HepG2 (cell line): ENCODE data around the gene TUBGCP3. TPM values are rescaled to one million over a fixed set of nuclear protein-coding genes. Genes with fewer than 3 reads are reported as not detected.

Experiments
- ATAC-seq: fragments of 200-7000 bp; cut with Tn5 transposase; 3 replicates; pipeline ENCODE4 v1.9.1; 2020; ENCODE audit warnings: mild to moderate bottlenecking, moderate library complexity
- BruUV-seq: library from RNA; stranded (reverse); fragments of 400-500 nt; replicated peaks from 2 replicates; lab custom pipeline; 2021; lab: Mats Ljungman, UMichigan
- CTCF ChIA-PET: fragments of 300-600 bp; formaldehyde crosslinking; extraction: SDS; loops from one replicate; lab custom pipeline; 2021; ENCODE audit warnings: low total read pairs, inconsistent platforms, low intra/inter-chr PET ratio; lab: Yijun Ruan, JAX
- POLR2A ChIA-PET: fragments of 350-600 bp; sonication (Branson Sonifier 250); formaldehyde crosslinking; loops from one replicate; lab custom pipeline; 2020; ENCODE audit warnings: antibody characterized with exemption, inconsistent platforms; lab: Yijun Ruan, JAX
- DNase-seq: peaks from one replicate; pipeline ENCODE4 v3.0.0-alpha.2; 2015; ENCODE audit warnings: low spot score
- FAIRE-seq: peaks from 3 replicates; lab custom pipeline; 2011; peaks lifted over from hg19 to GRCh38; lab: Jason Lieb, UNC
- H2AFZ ChIP-seq: one replicate; pipeline ENCODE4 v1.6.1; 2011; ENCODE audit warnings: low read length, inconsistent platforms
- H3K27ac ChIP-seq: fragments of 300-600 bp; 3 replicates; pipeline ENCODE4 v1.8.0; 2011; ENCODE audit warnings: mixed run types, mild to moderate bottlenecking, mixed read lengths, low read length, inconsistent platforms; ENCODE audit not compliant: insufficient read depth; ENCODE audit errors: extremely low read length
- H3K27me3 ChIP-seq, 2 experiments: fragments of 200-600 bp in 1 of 2; 2 replicates in 1 of 2; 3 replicates in 1 of 2; pipeline versions ENCODE4 v1.6.0 to v1.8.0; 2011; ENCODE audit warnings: low read length in 2 of 2, mild to moderate bottlenecking in 2 of 2, moderate library complexity in 2 of 2, inconsistent platforms in 1 of 2; ENCODE audit not compliant: insufficient read depth in 2 of 2, control insufficient read depth in 1 of 2
- H3K36me3 ChIP-seq, 2 experiments: fragments of 200-600 bp in 1 of 2; replicated peaks in 1 of 2; 2 replicates in 1 of 2; 3 replicates in 1 of 2; pipeline versions ENCODE4 v1.5.1 to v1.8.0; 2011; ENCODE audit warnings: low read length in 2 of 2, inconsistent platforms in 1 of 2; ENCODE audit not compliant: insufficient read depth in 2 of 2, control insufficient read depth in 1 of 2
- H3K4me1 ChIP-seq: 2 replicates; pipeline ENCODE4 v1.5.1; 2012; ENCODE audit warnings: low read length, inconsistent platforms; ENCODE audit not compliant: insufficient read depth
- H3K4me2 ChIP-seq: 2 replicates; pipeline ENCODE4 v1.6.0; 2011; ENCODE audit warnings: low read depth, low read length, inconsistent platforms
- H3K4me3 ChIP-seq, 3 experiments: fragments of 200-600 bp in 1 of 3; sonication (generic), shearing (Covaris generic) in 1 of 3; replicated peaks in 1 of 3; 2 replicates each; pipeline ENCODE4 v1.5.1; 2011 to 2016; ENCODE audit warnings: low read length in 3 of 3, inconsistent platforms in 2 of 3, low read depth in 2 of 3, mild to moderate bottlenecking in 2 of 3, control low read depth in 1 of 3, mixed read lengths in 1 of 3; ENCODE audit not compliant: insufficient read depth in 1 of 3
- H3K79me2 ChIP-seq: one replicate; pipeline ENCODE4 v1.6.1; 2011; ENCODE audit warnings: low read length, inconsistent platforms; ENCODE audit not compliant: insufficient read depth
- H3K9ac ChIP-seq: 2 replicates; pipeline ENCODE4 v1.6.0; 2011; ENCODE audit warnings: mild to moderate bottlenecking, low read depth, low read length, inconsistent platforms; ENCODE audit not compliant: insufficient read depth
- H3K9me3 ChIP-seq: 2 replicates; pipeline ENCODE4 v1.5.1; 2012; ENCODE audit warnings: mild to moderate bottlenecking, low read length
- H4K20me1 ChIP-seq: 2 replicates; pipeline ENCODE4 v1.6.0; 2011; ENCODE audit warnings: inconsistent platforms, mild to moderate bottlenecking, low read length, moderate library complexity; ENCODE audit not compliant: insufficient read depth
- NCOA5 ChIP-seq: sonication (generic); formaldehyde crosslinking; IDR thresholded peaks from 2 replicates; pipeline ENCODE4 v1.4.0; 2020; ENCODE audit warnings: missing genetic modification reagents
- NCOR1 ChIP-seq: fragments of 200-600 bp; sonication (generic); IDR thresholded peaks from 2 replicates; pipeline ENCODE4 v1.7.0; 2017; ENCODE audit warnings: antibody characterized with exemption, low read length, borderline replicate concordance
- NFKBIZ ChIP-seq: IDR thresholded peaks from 2 replicates; pipeline ENCODE4 v1.6.1; 2018; ENCODE audit warnings: missing genetic modification reagents, missing compliant biosample characterization
- WGBS: methylation state at CpG from one replicate; pipeline ENCODE4 v1.1.6; 2017; ENCODE audit warnings: low lambda C conversion rate; 5-methylcytosine and 5-hydroxymethylcytosine counted together
- in situ Hi-C: cut with HindIII; loops from 2 replicates; pipeline ENCODE4 v1.10.0; 2017; ENCODE audit warnings: low pct_unique_long_range_greater_than_20kb; ENCODE audit not compliant: extremely low pct_ligation_motif_present
- intact Hi-C: fragments of 100-400 bp; cut with micrococcal nuclease; formaldehyde crosslinking; loops from one replicate; pipeline ENCODE4 v1.10.0; 2022; ENCODE audit not compliant: unreplicated experiment
- polyA plus RNA-seq, 8 experiments: library from polyadenylated mRNA; depleted of rRNA in 3 of 8; stranded (reverse) in 7 of 8; unstranded in 1 of 8; fragments of >200 nt; fragmentation: Illumina TruSeq in 4 of 8; extraction: Trizol in 4 of 8; gene quantifications; 2 replicates each; pipeline versions ENCODE4 v1.2.1 to v1.2.3, GENCODE V29; 2011 to 2016; ENCODE audit warnings: low read depth in 4 of 8, missing spikeins in 1 of 8, mixed read lengths in 1 of 8; ENCODE audit not compliant: insufficient read depth in 1 of 8
- total RNA-seq, 5 experiments: library from RNA; depleted of rRNA; stranded (reverse); fragments of >200 nt; fragmentation: Illumina TruSeq; extraction: Trizol; gene quantifications; 2 replicates each; pipeline ENCODE4 v1.2.3, GENCODE V29; 2016; ENCODE audit warnings: low read depth in 1 of 5
- TF ChIP-seq, protein P1 (sequence below), 2 experiments: sonication (generic) in 1 of 2; formaldehyde crosslinking in 1 of 2; IDR thresholded peaks; 2 replicates each; pipeline versions ENCODE4 v1.4.0 to v1.6.1; 2016 to 2020; ENCODE audit warnings: borderline replicate concordance in 1 of 2, low read depth in 1 of 2, mild to moderate bottlenecking in 1 of 2, missing genetic modification reagents in 1 of 2
- TF ChIP-seq, protein P2 (sequence below), 2 experiments: IDR thresholded peaks; 2 replicates each; pipeline ENCODE4 v1.6.1; 2011 to 2012; ENCODE audit warnings: low read length in 2 of 2, borderline replicate concordance in 1 of 2, low read depth in 1 of 2, mild to moderate bottlenecking in 1 of 2, moderate library complexity in 1 of 2

Gene TUBGCP3
- total and polyA plus RNA-seq, 2 of the 13 experiments (the other 11 are each of a cell fraction or from before 2014, with no cell fraction given) = 12.6 to 15.5 TPM

DNA sequence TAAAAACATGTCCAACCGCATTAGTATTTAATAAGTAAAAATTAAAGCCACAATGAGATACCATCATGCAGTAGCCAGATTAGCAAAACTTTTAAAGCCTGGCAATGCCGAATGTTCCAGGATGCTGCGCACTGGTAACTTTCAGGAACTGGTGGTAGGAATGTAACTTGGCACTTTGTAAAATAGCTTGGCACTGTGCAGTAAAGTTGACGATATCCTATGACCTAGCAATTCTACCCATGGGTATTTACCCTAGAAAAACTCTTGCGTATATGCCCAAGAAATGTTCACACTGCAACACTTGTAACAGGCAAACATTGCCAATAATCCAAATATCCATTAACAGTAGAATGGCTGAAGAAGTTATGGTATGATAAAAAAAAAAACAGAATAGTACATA, 114.1 kb downstream of the TUBGCP3 start:
- WGBS = 86% methylated on average over 5 of the region's 5 CpGs
- Histone ChIP-seq H3K27me3 (peaks cover 0 to 7% of the 10 kb centered on the region in 2 experiments; a peak in 1 of 5 replicates), H3K9ac (no peak overlapping the region), H3K79me2 (no peaks in the 10 kb centered on the region), H4K20me1 (no peaks in the 10 kb centered on the region), H3K4me3 (no peak overlapping the region), H3K4me2 (no peak overlapping the region), H2AFZ (no peak overlapping the region), H3K4me1 (peaks cover 8% of the 10 kb centered on the region), H3K9me3 (no peaks in the 10 kb centered on the region), H3K36me3 (no peaks in the 10 kb centered on the region), H3K27ac (no peak overlapping the region)
- DNase-seq (no peak), ATAC-seq (no peak), FAIRE-seq (no peak)
- CTCF ChIA-PET = no interaction called here
- intact Hi-C loops (no loop called here), in situ Hi-C loops (no loop called here)
- POLR2A ChIA-PET = no interaction called here
- no TSS peak for BruUV-seq
- TF ChIP-seq NCOA5 = no peak
- TF ChIP-seq, protein P1, sequence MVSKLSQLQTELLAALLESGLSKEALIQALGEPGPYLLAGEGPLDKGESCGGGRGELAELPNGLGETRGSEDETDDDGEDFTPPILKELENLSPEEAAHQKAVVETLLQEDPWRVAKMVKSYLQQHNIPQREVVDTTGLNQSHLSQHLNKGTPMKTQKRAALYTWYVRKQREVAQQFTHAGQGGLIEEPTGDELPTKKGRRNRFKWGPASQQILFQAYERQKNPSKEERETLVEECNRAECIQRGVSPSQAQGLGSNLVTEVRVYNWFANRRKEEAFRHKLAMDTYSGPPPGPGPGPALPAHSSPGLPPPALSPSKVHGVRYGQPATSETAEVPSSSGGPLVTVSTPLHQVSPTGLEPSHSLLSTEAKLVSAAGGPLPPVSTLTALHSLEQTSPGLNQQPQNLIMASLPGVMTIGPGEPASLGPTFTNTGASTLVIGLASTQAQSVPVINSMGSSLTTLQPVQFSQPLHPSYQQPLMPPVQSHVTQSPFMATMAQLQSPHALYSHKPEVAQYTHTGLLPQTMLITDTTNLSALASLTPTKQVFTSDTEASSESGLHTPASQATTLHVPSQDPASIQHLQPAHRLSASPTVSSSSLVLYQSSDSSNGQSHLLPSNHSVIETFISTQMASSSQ (IDR thresholded peaks at IDR 0.05; ENCODE audit: low read depth) = no peak
- TF ChIP-seq, protein P1 (CRISPR knock-in tag; IDR thresholded peaks at IDR 0.05; ENCODE audit: borderline replicate concordance) = no peak
- TF ChIP-seq NCOR1 = no peak
- TF ChIP-seq, protein P2, sequence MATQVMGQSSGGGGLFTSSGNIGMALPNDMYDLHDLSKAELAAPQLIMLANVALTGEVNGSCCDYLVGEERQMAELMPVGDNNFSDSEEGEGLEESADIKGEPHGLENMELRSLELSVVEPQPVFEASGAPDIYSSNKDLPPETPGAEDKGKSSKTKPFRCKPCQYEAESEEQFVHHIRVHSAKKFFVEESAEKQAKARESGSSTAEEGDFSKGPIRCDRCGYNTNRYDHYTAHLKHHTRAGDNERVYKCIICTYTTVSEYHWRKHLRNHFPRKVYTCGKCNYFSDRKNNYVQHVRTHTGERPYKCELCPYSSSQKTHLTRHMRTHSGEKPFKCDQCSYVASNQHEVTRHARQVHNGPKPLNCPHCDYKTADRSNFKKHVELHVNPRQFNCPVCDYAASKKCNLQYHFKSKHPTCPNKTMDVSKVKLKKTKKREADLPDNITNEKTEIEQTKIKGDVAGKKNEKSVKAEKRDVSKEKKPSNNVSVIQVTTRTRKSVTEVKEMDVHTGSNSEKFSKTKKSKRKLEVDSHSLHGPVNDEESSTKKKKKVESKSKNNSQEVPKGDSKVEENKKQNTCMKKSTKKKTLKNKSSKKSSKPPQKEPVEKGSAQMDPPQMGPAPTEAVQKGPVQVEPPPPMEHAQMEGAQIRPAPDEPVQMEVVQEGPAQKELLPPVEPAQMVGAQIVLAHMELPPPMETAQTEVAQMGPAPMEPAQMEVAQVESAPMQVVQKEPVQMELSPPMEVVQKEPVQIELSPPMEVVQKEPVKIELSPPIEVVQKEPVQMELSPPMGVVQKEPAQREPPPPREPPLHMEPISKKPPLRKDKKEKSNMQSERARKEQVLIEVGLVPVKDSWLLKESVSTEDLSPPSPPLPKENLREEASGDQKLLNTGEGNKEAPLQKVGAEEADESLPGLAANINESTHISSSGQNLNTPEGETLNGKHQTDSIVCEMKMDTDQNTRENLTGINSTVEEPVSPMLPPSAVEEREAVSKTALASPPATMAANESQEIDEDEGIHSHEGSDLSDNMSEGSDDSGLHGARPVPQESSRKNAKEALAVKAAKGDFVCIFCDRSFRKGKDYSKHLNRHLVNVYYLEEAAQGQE (IDR thresholded peaks at IDR 0.05; ENCODE audit: borderline replicate concordance in 1 of 2, low read depth in 1 of 2, low read length in 2 of 2) = no peak
- TF ChIP-seq NFKBIZ (CRISPR knock-in tag) = no peak
